GM21381 (cell line): ENCODE results near the gene RRN3.
"Not testable (repeated sequence)": the region's sequence is repeated elsewhere in the genome, so short reads cannot be mapped to it uniquely, and the experiment has no call there.

Source experiments
- ATAC-seq: cut with Tn5 transposase; IDR thresholded peaks from one replicate; pipeline ENCODE4 v1.9.1; 2021; ENCODE audit warnings: mild to moderate bottlenecking, moderate library complexity; ENCODE audit not compliant: unreplicated experiment

Gene RRN3

GRCh38 chr16:15100372-15100987 is 6.4 kb upstream of the RRN3 start:
- ATAC-seq: not testable (repeated sequence)

- not testable (repeated sequence) for ATAC-seq
These were observed 5.4 kb upstream of the RRN3 start for GRCh38 chr16:15099366-15099909.

GRCh38 chr16:15096583-15096972 is 2.5 kb upstream of the RRN3 start:
- not testable (repeated sequence) for ATAC-seq

- not testable (repeated sequence) for ATAC-seq
These were observed 509 bp downstream of the RRN3 start for GRCh38 chr16:15093571-15093954.

GRCh38 chr16:15090663-15091269 is 3.3 kb downstream of the RRN3 start:
- not testable (repeated sequence) for ATAC-seq

- ATAC-seq: not testable (repeated sequence)
These were observed 11.3 kb downstream of the RRN3 start for GRCh38 chr16:15082788-15083187.

GRCh38 chr16:15080883-15081282 is 13.2 kb downstream of the RRN3 start:
- ATAC-seq: not testable (repeated sequence)

GRCh38 chr16:15076161-15076560 is 17.9 kb downstream of the RRN3 start:
- not testable (repeated sequence) for ATAC-seq

GRCh38 chr16:15073101-15073500 is 21.0 kb downstream of the RRN3 start:
- no peak for ATAC-seq

GRCh38 chr16:15071916-15072769 is 21.9 kb downstream of the RRN3 start:
- ATAC-seq: not testable (repeated sequence)

GRCh38 chr16:15071013-15071412 is 23.1 kb downstream of the RRN3 start:
- not testable (repeated sequence) for ATAC-seq

GRCh38 chr16:15066690-15067089 is 27.4 kb downstream of the RRN3 start:
- not testable (repeated sequence) for ATAC-seq

GRCh38 chr16:15065961-15066360 is 28.1 kb downstream of the RRN3 start:
- ATAC-seq: not testable (repeated sequence)

- ATAC-seq: not testable (repeated sequence)
These were observed 31.8 kb downstream of the RRN3 start for GRCh38 chr16:15062085-15062810.

- ATAC-seq: no peak
These were observed 34.7 kb downstream of the RRN3 start for GRCh38 chr16:15059324-15059723.

GRCh38 chr16:15057681-15058417 is 36.2 kb downstream of the RRN3 start:
- ATAC-seq: no peak

- peak; percentile 51 for ATAC-seq
These were observed 38.7 kb downstream of the RRN3 start for GRCh38 chr16:15055141-15056053.

- no peak for ATAC-seq
These were observed 39.5 kb downstream of the RRN3 start for GRCh38 chr16:15054357-15055140.
